ENCODE results near the gene PRDM15.

Gene PRDM15

GRCh38 chr21:41779659-41780058 lies 99.5 kb downstream of the PRDM15 start:
- DNase-seq (ENCODE audit: low read depth in 2 of 2), result no peak

- DNase-seq (ENCODE audit: low read depth in 2 of 2), result no peak
Measured at GRCh38 chr21:41778930-41779600, 100.1 kb downstream of the PRDM15 start.

- no peak for DNase-seq (ENCODE audit: low read depth in 2 of 2)
Measured at GRCh38 chr21:41777951-41778815, 101.0 kb downstream of the PRDM15 start.

- DNase-seq (ENCODE audit: low read depth in 2 of 2), result no peak
Measured at GRCh38 chr21:41776778-41777177, 102.4 kb downstream of the PRDM15 start.

DNA sequence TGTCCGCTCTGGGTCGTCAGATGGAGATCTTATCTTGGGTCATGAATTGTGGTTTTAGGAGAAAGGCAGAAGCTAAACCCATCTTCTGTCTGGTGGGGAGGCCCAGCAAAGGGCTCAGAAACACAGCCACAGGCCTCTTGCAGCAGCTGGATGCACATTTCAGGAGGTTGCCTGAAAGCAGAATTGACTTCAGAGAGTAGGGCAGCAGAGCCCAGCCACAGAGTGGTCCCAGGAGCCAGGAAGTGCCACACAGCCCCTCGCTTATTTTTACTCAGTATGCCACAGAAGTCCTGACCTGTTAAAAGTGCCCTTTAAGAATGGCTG lies 104.0 kb downstream of the PRDM15 start:
- no peak for DNase-seq (ENCODE audit: low read depth in 2 of 2)

- DNase-seq (ENCODE audit: low read depth in 2 of 2), result no peak
Measured at GRCh38 chr21:41774467-41775148, 104.5 kb downstream of the PRDM15 start.

DNA sequence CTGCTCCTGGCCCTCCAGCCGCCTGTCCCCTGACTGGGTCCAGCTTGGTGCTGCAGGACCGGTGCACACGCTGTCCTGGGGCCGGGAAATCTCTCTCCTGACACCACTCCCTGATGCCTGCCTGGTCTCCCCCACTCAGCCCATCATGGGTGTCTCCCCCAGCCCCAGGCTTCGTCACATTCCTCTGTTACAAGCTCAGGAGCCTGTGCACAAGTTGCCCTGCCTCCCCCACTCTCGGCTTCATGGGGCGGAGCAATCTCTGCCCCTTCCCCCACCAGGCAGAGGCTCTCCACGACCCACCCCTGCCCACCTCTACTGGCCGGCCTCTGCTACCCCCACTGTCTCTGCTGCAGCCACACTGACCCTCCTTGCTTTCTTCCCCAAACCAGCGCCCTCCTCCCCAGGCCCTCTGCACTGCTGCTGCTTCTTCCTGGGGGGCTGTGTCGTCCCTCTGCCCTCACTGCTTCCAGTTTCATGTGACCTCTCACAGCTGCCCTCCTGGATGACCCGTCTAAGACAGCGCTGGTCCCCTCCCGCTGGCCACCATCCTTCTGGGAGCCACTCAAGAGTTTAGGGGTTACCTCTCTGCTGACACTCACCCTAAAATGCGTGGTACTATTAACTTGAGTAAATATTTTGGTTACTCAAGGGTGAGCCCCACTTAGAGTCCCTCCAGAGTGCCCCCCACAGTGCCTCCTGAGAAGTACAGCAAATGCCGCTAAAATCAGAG lies 106.6 kb downstream of the PRDM15 start:
- DNase-seq (ENCODE audit: low read depth in 2 of 2), result no peak

- no peak for DNase-seq (ENCODE audit: low read depth in 2 of 2)
Measured at GRCh38 chr21:41771625-41771945, 107.6 kb downstream of the PRDM15 start.

DNA sequence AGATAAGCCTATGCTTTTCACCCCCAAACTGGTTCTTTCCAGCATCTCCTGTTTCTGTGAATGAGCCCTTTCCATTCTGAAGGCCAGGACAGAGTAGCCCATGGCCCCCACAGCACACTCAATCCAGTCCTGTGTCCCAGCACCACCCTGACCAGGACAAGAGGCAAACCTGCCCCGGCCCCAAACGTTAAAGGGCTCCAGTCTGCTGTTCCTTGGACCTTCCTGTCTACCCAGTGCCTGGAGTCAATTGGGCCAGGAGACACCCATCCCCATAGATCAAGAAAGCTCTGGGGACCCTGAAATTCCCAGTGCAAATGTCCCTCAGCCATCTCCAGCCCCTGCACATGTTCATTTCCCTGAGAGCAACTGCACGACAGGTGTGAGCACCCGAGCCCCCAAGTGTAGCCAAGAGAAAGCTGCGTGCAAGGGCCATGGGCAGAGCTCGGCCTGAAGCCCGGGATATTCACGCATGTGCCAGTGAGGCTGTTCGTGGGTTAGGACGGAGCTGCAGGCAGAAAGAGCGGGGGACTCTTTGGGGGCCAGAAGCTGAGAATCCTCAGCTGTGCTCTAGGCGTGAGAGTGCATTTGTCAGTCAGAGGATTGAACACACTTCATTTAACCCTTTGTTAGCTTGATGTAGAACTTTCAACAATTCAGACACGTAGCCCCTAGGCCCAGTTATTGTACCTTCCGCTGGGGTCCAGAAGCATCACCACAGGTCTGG lies 108.1 kb downstream of the PRDM15 start:
- DNase-seq (ENCODE audit: low read depth in 2 of 2), result no peak

DNA sequence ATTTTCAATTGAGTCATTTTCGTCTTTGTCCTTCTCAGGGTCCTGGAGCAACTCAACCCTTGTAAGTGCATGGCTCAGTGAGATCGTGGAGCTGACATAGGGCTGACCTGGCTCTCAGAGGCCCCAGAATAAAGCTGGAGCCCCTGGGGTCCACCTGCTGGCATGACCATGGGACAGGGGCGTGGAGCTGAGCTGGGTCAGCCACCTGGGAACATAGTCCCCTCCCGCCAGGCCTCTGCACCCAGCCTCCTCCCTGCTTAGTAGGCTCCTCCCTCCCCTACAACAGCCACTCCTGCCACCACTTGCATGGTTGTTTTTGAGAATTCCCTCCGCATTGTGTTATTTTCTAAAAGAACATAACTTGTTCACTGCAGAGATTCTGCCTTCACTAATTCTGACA lies 109.2 kb downstream of the PRDM15 start:
- no peak for DNase-seq (ENCODE audit: low read depth in 2 of 2)

DNA sequence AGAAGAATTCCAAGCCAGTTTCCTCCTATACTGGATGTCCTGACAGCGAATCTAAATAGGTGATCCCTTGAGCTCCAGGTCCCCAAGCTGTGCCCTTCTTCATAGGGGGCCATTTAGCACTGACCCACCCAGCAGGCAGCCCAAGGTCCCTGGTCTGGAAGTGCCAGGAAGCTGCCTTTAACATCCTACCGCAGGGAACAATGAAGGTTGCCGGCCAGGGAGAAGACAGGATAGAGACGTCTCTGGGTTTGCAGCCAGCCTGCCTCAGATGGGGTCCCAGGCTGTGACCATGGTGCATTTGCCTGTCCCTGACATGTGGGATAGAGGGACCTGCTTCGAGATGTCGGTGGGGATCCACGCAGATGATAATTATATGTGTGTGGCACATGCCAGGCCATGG lies 109.6 kb downstream of the PRDM15 start:
- no peak for DNase-seq (ENCODE audit: low read depth in 2 of 2)

GRCh38 chr21:41769111-41769510 lies 110.0 kb downstream of the PRDM15 start:
- DNase-seq (ENCODE audit: low read depth in 2 of 2), result no peak

DNA sequence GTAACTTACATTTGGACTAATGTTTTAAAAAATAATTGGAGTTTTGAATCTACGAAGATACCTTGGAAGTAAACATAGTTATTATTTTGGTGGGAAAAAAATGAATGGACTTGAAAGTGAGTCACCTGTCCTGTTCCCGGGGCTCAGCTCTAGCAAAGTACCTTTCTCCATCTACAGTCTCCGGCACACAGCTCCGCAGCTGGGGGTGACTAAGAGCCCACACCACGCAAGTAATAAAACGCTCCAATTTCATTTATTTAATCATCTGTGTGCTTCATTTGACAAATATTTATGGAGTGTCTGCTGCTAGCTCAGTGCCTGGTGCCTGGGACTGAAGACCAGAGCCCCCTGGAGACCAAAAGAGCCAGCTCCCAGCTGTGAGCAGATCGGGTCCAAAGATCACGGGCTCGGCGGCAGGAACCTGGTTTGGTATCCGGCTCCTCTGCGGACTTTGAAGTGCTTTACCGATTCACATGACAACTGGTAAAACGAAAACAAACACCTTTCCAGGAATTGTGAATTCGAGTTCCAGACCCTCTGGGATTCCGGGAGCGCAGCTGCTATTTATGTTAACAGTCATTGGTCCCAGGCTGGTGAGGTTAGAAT lies 110.6 kb downstream of the PRDM15 start:
- no peak for DNase-seq (ENCODE audit: low read depth in 2 of 2)

DNA sequence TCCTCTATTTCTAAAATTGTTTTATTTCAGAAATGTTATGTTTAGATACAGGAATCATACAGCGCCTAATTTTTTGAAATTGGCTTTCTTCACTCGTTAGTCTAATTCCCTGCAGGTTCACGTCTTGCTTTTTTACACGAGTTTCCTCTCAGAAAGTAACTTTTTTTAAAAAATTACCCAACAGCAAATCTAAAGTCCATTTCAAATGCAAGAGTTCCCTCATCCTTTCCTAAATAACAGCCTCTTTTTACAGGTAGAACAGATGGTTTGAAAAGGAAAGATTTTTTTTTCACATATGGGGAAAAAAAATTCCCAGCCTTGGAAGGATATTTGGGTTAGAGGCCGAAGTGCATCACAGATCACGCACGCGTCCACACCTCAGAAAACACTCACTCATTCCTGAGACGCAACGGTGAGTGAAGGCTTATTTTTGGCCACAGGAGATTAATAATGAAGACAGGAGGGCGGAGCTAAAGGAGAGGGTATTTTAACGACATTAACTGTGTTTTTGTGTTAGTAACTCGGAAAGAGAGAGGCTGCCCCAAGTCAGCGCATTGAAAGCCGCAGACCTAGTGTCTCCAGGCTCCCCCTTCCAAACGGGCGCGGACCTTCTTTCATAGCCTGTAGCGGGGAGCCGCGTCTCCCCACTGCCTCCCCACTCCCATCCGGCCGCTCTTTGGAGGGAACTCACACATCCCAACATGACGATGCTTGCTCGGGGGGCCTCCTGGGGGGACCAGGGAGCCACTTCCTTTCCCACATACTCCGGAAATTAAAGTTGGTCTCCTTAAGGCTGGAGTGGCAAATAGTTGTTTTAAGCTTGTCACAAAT lies 111.3 kb downstream of the PRDM15 start:
- no peak for DNase-seq (ENCODE audit: low read depth in 2 of 2)

DNA sequence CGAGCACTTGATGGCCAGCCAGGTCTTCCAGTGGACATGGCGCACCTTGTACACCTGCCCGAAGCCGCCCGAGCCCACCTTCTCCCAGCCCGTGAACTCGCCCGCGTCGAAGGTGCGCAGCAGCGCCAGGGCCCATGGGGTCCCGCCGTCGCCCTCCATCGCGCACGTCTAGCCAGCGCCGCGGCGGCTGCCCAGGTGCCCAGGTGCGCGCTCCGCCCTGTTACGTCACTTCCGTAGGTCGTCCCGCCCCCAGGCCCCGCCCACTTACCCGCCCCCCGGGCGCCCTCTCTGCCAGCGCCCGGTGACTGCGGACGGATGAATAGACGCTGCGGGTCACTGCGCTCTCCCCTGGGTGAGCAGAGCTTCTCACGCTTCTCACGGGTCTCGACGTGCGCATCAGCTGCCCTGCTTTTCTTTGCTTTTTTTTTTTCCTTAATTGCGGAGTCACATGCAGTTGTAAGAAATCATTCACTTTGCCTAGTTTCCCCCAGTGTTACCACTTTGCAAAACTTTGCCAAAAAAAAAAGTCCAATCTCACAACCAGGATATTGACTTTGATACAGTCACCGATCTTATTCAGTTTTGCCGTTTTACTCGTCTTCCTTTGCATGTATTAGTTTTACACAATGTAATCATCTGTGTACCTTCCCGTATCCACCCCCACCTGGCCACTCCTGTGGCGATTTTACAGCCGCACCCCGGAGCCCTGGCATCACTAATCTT lies 112.1 kb downstream of the PRDM15 start, which contains the start of gene RIPK4:
Gene RIPK4 (minus strand): TSS at position 170 of the 723 bp plus-strand sequence. CDS start 11 bp downstream, at position 159.
- DNase-seq (ENCODE audit: low read depth in 2 of 2), result peak in 1 of 2 donors; percentile 31

DNA sequence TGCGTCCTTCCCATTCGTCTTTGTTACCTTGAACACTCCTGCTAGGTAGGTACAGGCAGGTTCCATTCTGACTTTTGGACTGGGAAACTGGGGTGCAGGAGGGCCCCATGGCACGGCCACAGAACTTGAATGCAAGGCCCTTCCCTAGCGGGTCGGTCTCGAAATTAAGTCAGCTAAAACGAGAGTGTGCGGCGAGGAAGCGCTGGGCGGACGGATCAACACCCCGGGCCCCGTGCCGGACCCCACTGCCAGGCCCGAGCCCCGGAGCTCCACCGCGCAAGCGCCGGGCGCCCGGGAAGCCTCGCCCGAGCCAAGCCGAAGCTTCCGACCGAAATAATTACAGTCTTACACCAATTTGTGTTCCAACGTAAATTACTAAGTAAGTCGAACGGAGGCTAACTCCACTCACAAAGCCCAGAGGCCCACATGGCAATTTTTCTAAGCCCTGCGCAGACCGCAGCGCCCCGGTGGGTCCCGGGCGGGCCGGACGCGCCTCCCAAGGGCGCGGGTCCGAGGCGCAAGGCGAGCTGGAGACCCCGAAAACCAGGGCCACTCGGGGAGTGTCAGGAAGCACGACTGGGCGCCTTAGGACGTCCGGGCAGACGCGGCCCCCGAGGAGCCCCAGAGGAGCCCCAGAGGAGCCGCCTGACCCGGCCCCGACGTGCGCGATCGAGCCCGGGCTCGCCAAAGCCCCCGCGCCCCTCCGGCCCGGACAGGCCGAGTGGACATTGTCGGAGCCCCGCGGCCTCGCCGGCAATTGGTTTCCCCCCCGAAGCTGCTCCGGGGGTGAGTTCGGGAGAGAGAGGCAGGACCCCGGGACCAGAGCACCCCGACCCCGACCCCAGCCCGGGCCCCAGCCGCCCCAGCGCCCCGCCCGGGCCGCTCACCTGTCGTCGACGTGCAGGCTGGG lies 112.9 kb downstream of the PRDM15 start:
- DNase-seq (ENCODE audit: low read depth in 2 of 2), result no peak

DNA sequence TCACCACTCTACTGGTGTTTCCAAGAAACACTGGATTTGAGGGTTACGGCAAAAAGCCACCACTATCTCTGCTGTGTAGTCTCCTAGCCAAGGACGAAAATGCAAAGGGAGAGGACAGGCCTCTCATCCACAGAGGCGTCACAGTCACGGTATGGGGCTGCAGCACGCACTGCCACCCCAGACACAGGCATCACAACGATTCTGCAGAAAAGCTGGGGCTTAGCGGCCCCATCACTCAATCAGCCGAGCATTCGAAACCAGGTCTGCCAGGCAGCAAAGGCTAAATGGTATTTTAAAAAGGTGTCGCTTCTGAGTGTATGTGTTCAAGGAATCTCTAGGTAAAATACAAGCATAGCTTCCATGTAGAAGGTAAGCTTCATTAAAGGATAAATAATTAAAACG lies 113.7 kb downstream of the PRDM15 start:
- DNase-seq (ENCODE audit: low read depth in 2 of 2), result no peak

All from stimulated activated CD8-positive, alpha-beta memory T cell treated with anti-CD3 and anti-CD28 coated beads, Interleukin-7, amount 100 ng/mL, for 1 hour (primary cell).